OCI-LY1 (cell line): ENCODE data around the gene MAP7.

ENCODE experiments used
- CTCF ChIP-seq: fragments of 200-600 bp; sonication (generic), shearing (Covaris generic); IDR thresholded peaks from 2 replicates; pipeline ENCODE4 v1.5.1; 2017; ENCODE audit warnings: mild to moderate bottlenecking, antibody characterized with exemption, low read length, moderate library complexity, mixed read lengths
- EZH2 ChIP-seq: fragments of 200-600 bp; sonication (generic), shearing (Covaris generic); IDR thresholded peaks from 2 replicates; pipeline ENCODE4 v1.8.0; 2017; ENCODE audit warnings: borderline replicate concordance, mixed run types, mild to moderate bottlenecking, antibody characterized with exemption, low read length, moderate library complexity, mixed read lengths

- no peak for TF ChIP-seq EZH2
- no peak for TF ChIP-seq CTCF
These were observed 120.8 kb downstream of the MAP7 start for GRCh38 chr6:136429264-136430065.
